Heart left ventricle (tissue), 16 donors: ENCODE data around the gene PHACTR3. TPM values are rescaled to one million over a fixed set of nuclear protein-coding genes. Genes with fewer than 3 reads are reported as not detected.
A peak's percentile ranks its signal among the peaks of the same experiment; 100 is the strongest.

ENCODE experiments used
- ATAC-seq, 4 donors: fragments of 200-7000 bp; cut with Tn5 transposase; one replicate each; pipeline ENCODE4 v1.9.1; 2020 to 2022; ENCODE audit warnings: moderate library complexity in 4 of 4, mild to moderate bottlenecking in 3 of 4, moderate number of reproducible peaks in 1 of 4
- DNase-seq, 5 donors: peaks; one replicate each; pipeline ENCODE4 v3.0.0-alpha.2; 2020
- H3K27ac ChIP-seq, 12 donors: fragments of 200-600 bp; sonication (generic) in 4 of 12; one replicate each; pipeline versions ENCODE4 v1.5.0 to v1.8.0; 2016 to 2022; ENCODE audit warnings: mild to moderate bottlenecking in 2 of 12
- H3K27me3 ChIP-seq, 9 donors: fragments of 200-600 bp; sonication (generic) in 2 of 9; one replicate each; pipeline versions ENCODE4 v1.5.1 to v1.8.0; 2016 to 2022; ENCODE audit warnings: mild to moderate bottlenecking in 3 of 9
- H3K36me3 ChIP-seq, 9 donors: fragments of 200-600 bp; sonication (generic) in 2 of 9; one replicate each; pipeline versions ENCODE4 v1.5.0 to v1.8.0; 2018 to 2022; ENCODE audit warnings: mild to moderate bottlenecking in 2 of 9
- H3K4me1 ChIP-seq, 12 donors: fragments of 200-600 bp; sonication (generic) in 4 of 12; one replicate each; pipeline versions ENCODE4 v1.5.0 to v1.8.0; 2016 to 2022; ENCODE audit warnings: mild to moderate bottlenecking in 3 of 12
- H3K4me3 ChIP-seq, 12 donors: fragments of 200-600 bp; sonication (generic) in 4 of 12; one replicate each; pipeline versions ENCODE4 v1.5.0 to v1.8.0; 2017 to 2022; ENCODE audit warnings: mild to moderate bottlenecking in 9 of 12, moderate library complexity in 4 of 12
- H3K9me3 ChIP-seq, 12 donors: fragments of 200-600 bp; sonication (generic) in 4 of 12; one replicate each; pipeline versions ENCODE4 v1.5.0 to v1.8.0; 2016 to 2022; ENCODE audit warnings: mild to moderate bottlenecking in 1 of 12
- CTCF ChIP-seq, 12 donors: fragments of 200-600 bp; sonication (generic) in 4 of 12; IDR thresholded peaks; one replicate each; pipeline versions ENCODE4 v1.5.0 to v1.8.0; 2018 to 2022; ENCODE audit warnings: antibody characterized with exemption in 12 of 12, mild to moderate bottlenecking in 5 of 12
- POLR2A ChIP-seq, 2 donors: fragments of 450-650 bp; IDR thresholded peaks; one replicate each; pipeline ENCODE4 v1.6.1; 2017; ENCODE audit warnings: antibody characterized with exemption in 2 of 2, mild to moderate bottlenecking in 2 of 2, moderate library complexity in 2 of 2
- WGBS, 4 donors: extraction: QIAGEN DNeasy Blood & Tissue Kit in 2 of 4; methylation state at CpG; one replicate each; pipeline versions ENCODE4 v1.1.5 to v1.1.7; 2013 to 2018; 5-methylcytosine and 5-hydroxymethylcytosine counted together
- intact Hi-C, 10 donors: fragments of 100-400 bp; cut with DNase I; formaldehyde crosslinking; loops; one replicate each; pipeline versions ENCODE4 v1.11.1 to v1.14.2; 2022
- polyA plus RNA-seq, 2 donors: library from polyadenylated mRNA; stranded (reverse); fragments of 200-250 nt; gene quantifications; one replicate each; pipeline ENCODE4 v1.2.3, GENCODE V29; 2013
- total RNA-seq, 9 donors: library from RNA; depleted of rRNA in 2 of 9; stranded (reverse); fragments of >200 nt in 2 of 9; fragmentation: NEBNext Ultra II Directional in 3 of 9; extraction: Animal tissue kit (Norgen Biotek cat#: 25700) in 3 of 9; gene quantifications; one replicate each; pipeline versions ENCODE4 v1.1.0 to v1.2.4, GENCODE V29; 2016 to 2023
- donor health status: ischemic (EF 13 %, LVEDD 7.1; RV severe dilation, severe dysfunction).
- donor health status: healthy with polysubstance abuse.
- donor health status: DM: no; HTN: yes; CAD: no.
- donor health status: DM: no; HTN: no; CAD: no.
- donor health status: ischemic (EF 25% LVEDD 6.9; RV normal size, moderate dysfunction).
- donor health status: ischemic (EF 25% LVEDD 5.7; RV mildly dilated, moderate dysfunction).
- donor health status: healthy.
- donor health status: DM: yes; HTN: yes; CAD: no.
- donor health status: ischemic (EF 35%, LVEDD 5.7; RV mildly dilated, moderate dysfunction).
- donor health status: nonischemic (EF 11% LVEDD 7.7; RV severe dilation, severe dysfunction).
- donor health status: DM: yes; HTN: yes; CAD: no.
- donor health status: PGD.
- donor health status: ischemic (EF 29% LVEDD 5.4; RV normal size, mild dysfunction).
- donor health status: nonischemic (EF 23%, LVEDD 6.1; RV moderate dilation, normal function).

The PHACTR3 gene
- total and polyA plus RNA-seq, 11 donors, result 0.19 to 14.6 (median 3.5) TPM

- whole genome bisulfite sequencing, 4 donors, result 56 to 66% (median 61%) methylated on average over 5 of the region's 5 CpGs
- ATAC-seq, result peak in 1 of 4 donors; percentile 7
- Histone ChIP-seq H3K27ac (no peak overlapping the region), H3K4me1 (peaks cover 0 to 17% (median 1%) of the 10 kb centered on the region in 12 donors), H3K9me3 (no peaks in the 10 kb centered on the region), H3K27me3 (peaks cover 0 to 67% (median 14%) of the 10 kb centered on the region in 9 donors), H3K4me3 (no peak overlapping the region), H3K36me3 (no peaks in the 10 kb centered on the region)
- no peak for DNase-seq
- TF ChIP-seq POLR2A (IDR thresholded peaks at IDR 0.05) (no peak), CTCF (IDR thresholded peaks at IDR 0.05) (no peak)
- intact Hi-C loops, result loop anchor here in 1 of 10 donors (5.0 kb wide), 1 partner anchor 177 kb away; no protein-coding TSS in a partner anchor
Measured at GRCh38 chr20:59575216-59575615, 29.1 kb upstream of the PHACTR3 start.

GRCh38 chr20:59575653-59576052 is 28.7 kb upstream of the PHACTR3 start:
- ATAC-seq (no peak), DNase-seq (no peak)
- Histone ChIP-seq H3K36me3 (no peaks in the 10 kb centered on the region), H3K4me3 (no peak overlapping the region), H3K27me3 (peaks cover 0 to 66% (median 14%) of the 10 kb centered on the region in 9 donors), H3K4me1 (peaks cover 0 to 17% (median 1%) of the 10 kb centered on the region in 12 donors), H3K9me3 (no peaks in the 10 kb centered on the region), H3K27ac (no peak overlapping the region)
- intact Hi-C loops, result loop anchor here in 1 of 10 donors (5.0 kb wide), 1 partner anchor 177 kb away; no protein-coding TSS in a partner anchor
- 75 to 94% (median 92%) methylated on average over 1 of the region's 1 CpG for whole genome bisulfite sequencing, 4 donors
- TF ChIP-seq POLR2A (IDR thresholded peaks at IDR 0.05) (no peak), CTCF (IDR thresholded peaks at IDR 0.05) (no peak)

- H3K9me3 ChIP-seq, result no peaks in the 10 kb centered on the region
- intact Hi-C loops, result loop anchor here in 1 of 10 donors (5.0 kb wide), 1 partner anchor 176 kb away; no protein-coding TSS in a partner anchor
- peaks cover 0 to 62% (median 14%) of the 10 kb centered on the region in 9 donors for H3K27me3 ChIP-seq
- H3K4me1 ChIP-seq, result peaks cover 0 to 17% (median 1%) of the 10 kb centered on the region in 12 donors
- no peak for ATAC-seq
- no peak for DNase-seq
- peak overlapping the region in 1 of 12 donors; percentile 9 for H3K27ac ChIP-seq
- H3K36me3 ChIP-seq, result no peaks in the 10 kb centered on the region
- WGBS, 4 donors, result 44 to 67% (median 61%) methylated on average over 16 to 18 of the region's 18 CpGs
- no peak overlapping the region for H3K4me3 ChIP-seq
- TF ChIP-seq POLR2A (IDR thresholded peaks at IDR 0.05) (no peak), CTCF (IDR thresholded peaks at IDR 0.05) (no peak)
Measured at GRCh38 chr20:59576216-59576953, 28.0 kb upstream of the PHACTR3 start.

GRCh38 chr20:59577037-59577808 is 27.1 kb upstream of the PHACTR3 start:
- 4 to 14% (median 5%) methylated on average over 18 to 95 of the region's 95 CpGs for WGBS, 4 donors
- Histone ChIP-seq H3K27me3 (peaks cover 0 to 57% (median 14%) of the 10 kb centered on the region in 9 donors), H3K4me3 (peak overlapping the region in 10 of 12 donors; percentile 7 to 55 (median 32))

More at GRCh38 chr20:59577037-59577808, 27.1 kb upstream of the PHACTR3 start:
- Histone ChIP-seq H3K36me3 (no peaks in the 10 kb centered on the region), H3K4me1 (peaks cover 0 to 11% (median 0%) of the 10 kb centered on the region in 12 donors), H3K27ac (peak overlapping the region in 1 of 12 donors; percentile 31), H3K9me3 (no peaks in the 10 kb centered on the region)
- ATAC-seq (peak in 1 of 4 donors; percentile 48), DNase-seq (no peak)
- TF ChIP-seq CTCF (IDR thresholded peaks at IDR 0.05) (no peak), POLR2A (IDR thresholded peaks at IDR 0.05) (no peak)
- intact Hi-C loops, result loop anchor here in 1 of 10 donors (5.0 kb wide), 1 partner anchor 175 kb away; no protein-coding TSS in a partner anchor
